WTC11 (cell line): ENCODE measurements around the gene ZNF74. TPM values are rescaled to one million over a fixed set of nuclear protein-coding genes. Genes with fewer than 3 reads are reported as not detected.
"Not testable (repeated sequence)": the region's sequence is repeated elsewhere in the genome, so short reads cannot be mapped to it uniquely, and the experiment has no call there.

ENCODE experiments used
- ATAC-seq: fragments of 200-7000 bp; cut with Tn5 transposase; 2 replicates; pipeline ENCODE4 v1.10.0; 2021; ENCODE audit warnings: mild to moderate bottlenecking, moderate library complexity
- CTCF ChIA-PET: fragments of 300-600 bp; sonication (Branson Sonifier 250); formaldehyde crosslinking; loops from one replicate; lab custom pipeline; 2021; ENCODE audit warnings: antibody characterized with exemption; lab: Charles Lee
- POLR2A ChIA-PET: fragments of 350-600 bp; sonication (Branson Sonifier 250); formaldehyde crosslinking; loops from one replicate; lab custom pipeline; 2021; ENCODE audit warnings: antibody characterized with exemption; lab: Charles Lee
- DNase-seq: peaks from one replicate; pipeline ENCODE4 v3.0.0; 2021; ENCODE audit warnings: low spot score
- H3K27ac Mint-ChIP-seq: 2 replicates; pipeline ENCODE4 v1.8.0; 2021; ENCODE audit warnings: mixed read lengths
- H3K27me3 Mint-ChIP-seq: 2 replicates; pipeline ENCODE4 v1.8.0; 2021; ENCODE audit warnings: low read depth, mild to moderate bottlenecking, moderate library complexity, mixed read lengths
- H3K36me3 Mint-ChIP-seq: 2 replicates; pipeline ENCODE4 v1.8.0; 2021; ENCODE audit warnings: mixed read lengths
- H3K4me1 Mint-ChIP-seq: 2 replicates; pipeline ENCODE4 v1.8.0; 2022; ENCODE audit warnings: mixed read lengths
- H3K4me3 Mint-ChIP-seq: 2 replicates; pipeline ENCODE4 v1.8.0; 2021; ENCODE audit warnings: mild to moderate bottlenecking, moderate library complexity, mixed read lengths
- H3K9me3 Mint-ChIP-seq: 2 replicates; pipeline ENCODE4 v1.8.0; 2021; ENCODE audit warnings: mixed read lengths
- AR ChIP-seq: fragments of 250-450 bp; sonication (Bioruptor Pico); IDR thresholded peaks from 2 replicates; pipeline ENCODE4 v1.9.0; 2021; ENCODE audit warnings: mild to moderate bottlenecking
- HMGA2 ChIP-seq: fragments of 250-450 bp; sonication (Bioruptor Pico); IDR thresholded peaks from 2 replicates; pipeline ENCODE4 v1.4.0; 2021; ENCODE audit warnings: mild to moderate bottlenecking, moderate library complexity
- IRF2 ChIP-seq: sonication (generic); formaldehyde crosslinking; IDR thresholded peaks from 2 replicates; pipeline ENCODE4 v1.8.0; 2022; ENCODE audit warnings: low read depth, missing genetic modification reagents, borderline replicate concordance
- JUN ChIP-seq: sonication (generic); formaldehyde crosslinking; IDR thresholded peaks from 2 replicates; pipeline ENCODE4 v1.8.0; 2023; ENCODE audit warnings: mild to moderate bottlenecking, missing genetic modification reagents
- MXD4 ChIP-seq: fragments of 250-450 bp; sonication (Bioruptor Pico); IDR thresholded peaks from 2 replicates; pipeline ENCODE4 v1.8.0; 2021; ENCODE audit warnings: mild to moderate bottlenecking, moderate library complexity, borderline replicate concordance
- NR1H2 ChIP-seq: sonication (generic); formaldehyde crosslinking; IDR thresholded peaks from 2 replicates; pipeline ENCODE4 v1.9.0; 2021; ENCODE audit warnings: mild to moderate bottlenecking, moderate library complexity, missing genetic modification reagents
- RELA ChIP-seq: sonication (generic); formaldehyde crosslinking; IDR thresholded peaks from 2 replicates; pipeline ENCODE4 v1.8.1; 2022; ENCODE audit warnings: missing genetic modification reagents, mild to moderate bottlenecking, borderline replicate concordance
- RORB ChIP-seq: fragments of 250-450 bp; sonication (Bioruptor Pico); IDR thresholded peaks from 2 replicates; pipeline ENCODE4 v1.9.0; 2021; ENCODE audit warnings: mild to moderate bottlenecking
- TP53 ChIP-seq: sonication (generic); formaldehyde crosslinking; IDR thresholded peaks from 2 replicates; pipeline ENCODE4 v1.8.1; 2023; ENCODE audit warnings: mild to moderate bottlenecking, missing genetic modification reagents
- ZNF232 ChIP-seq: sonication (generic); formaldehyde crosslinking; IDR thresholded peaks from 2 replicates; pipeline ENCODE4 v1.8.0; 2022; ENCODE audit warnings: mild to moderate bottlenecking, missing genetic modification reagents
- ZNF281 ChIP-seq: sonication (generic); formaldehyde crosslinking; IDR thresholded peaks from 2 replicates; pipeline ENCODE4 v1.8.0; 2023; ENCODE audit warnings: mild to moderate bottlenecking, missing genetic modification reagents
- ZNF317 ChIP-seq: sonication (generic); formaldehyde crosslinking; IDR thresholded peaks from 2 replicates; pipeline ENCODE4 v1.8.1; 2023; ENCODE audit warnings: low read depth, mild to moderate bottlenecking, moderate library complexity, missing genetic modification reagents, borderline replicate concordance
- total RNA-seq: library from RNA; stranded (reverse); gene quantifications from 3 replicates; pipeline ENCODE4 v1.2.3, GENCODE V29; 2021
- TF ChIP-seq, protein P1 (sequence below): sonication (generic); formaldehyde crosslinking; IDR thresholded peaks from 2 replicates; pipeline ENCODE4 v1.8.1; 2023; ENCODE audit warnings: mild to moderate bottlenecking, moderate library complexity, missing genetic modification reagents
- TF ChIP-seq, protein P2 (sequence below): sonication (generic); formaldehyde crosslinking; conservative IDR thresholded peaks from 2 replicates; pipeline ENCODE4 v1.8.1; 2022; ENCODE audit warnings: mild to moderate bottlenecking, missing genetic modification reagents
- TF ChIP-seq, protein P3 (sequence below): sonication (generic); formaldehyde crosslinking; conservative IDR thresholded peaks from 2 replicates; pipeline ENCODE4 v1.8.1; 2023; ENCODE audit warnings: mild to moderate bottlenecking, low read depth, missing genetic modification reagents, moderate library complexity
- TF ChIP-seq, protein P4 (sequence below): sonication (generic); formaldehyde crosslinking; IDR thresholded peaks from 2 replicates; pipeline ENCODE4 v1.8.1; 2022; ENCODE audit warnings: mild to moderate bottlenecking, missing genetic modification reagents, moderate library complexity, borderline replicate concordance
- TF ChIP-seq, protein P5 (sequence below): fragments of 250-450 bp; sonication (Bioruptor Pico); IDR thresholded peaks from 2 replicates; pipeline ENCODE4 v1.9.0; 2021; ENCODE audit warnings: mild to moderate bottlenecking
- TF ChIP-seq, protein P6 (sequence below): sonication (generic); formaldehyde crosslinking; IDR thresholded peaks from 2 replicates; pipeline ENCODE4 v1.8.1; 2022; ENCODE audit warnings: missing genetic modification reagents, borderline replicate concordance

Gene ZNF74
- total RNA-seq, 1 experiment from 2014 or later: 62.8 TPM

- H3K27me3 Mint-ChIP-seq: peaks cover 15% of the 10 kb centered on the region
- DNase-seq, H3K9me3 Mint-ChIP-seq, ATAC-seq, H3K4me3 Mint-ChIP-seq, POLR2A ChIA-PET, H3K36me3 Mint-ChIP-seq, CTCF ChIA-PET, H3K27ac Mint-ChIP-seq: not testable (repeated sequence)
- H3K4me1 Mint-ChIP-seq: peaks cover 30% of the 10 kb centered on the region
Measured at GRCh38 chr22:20376983-20377382, 17.0 kb upstream of the ZNF74 start.

GRCh38 chr22:20378110-20378509, 15.8 kb upstream of the ZNF74 start:
- H3K4me3 Mint-ChIP-seq: no peak overlapping the region
- TF ChIP-seq, protein P1, sequence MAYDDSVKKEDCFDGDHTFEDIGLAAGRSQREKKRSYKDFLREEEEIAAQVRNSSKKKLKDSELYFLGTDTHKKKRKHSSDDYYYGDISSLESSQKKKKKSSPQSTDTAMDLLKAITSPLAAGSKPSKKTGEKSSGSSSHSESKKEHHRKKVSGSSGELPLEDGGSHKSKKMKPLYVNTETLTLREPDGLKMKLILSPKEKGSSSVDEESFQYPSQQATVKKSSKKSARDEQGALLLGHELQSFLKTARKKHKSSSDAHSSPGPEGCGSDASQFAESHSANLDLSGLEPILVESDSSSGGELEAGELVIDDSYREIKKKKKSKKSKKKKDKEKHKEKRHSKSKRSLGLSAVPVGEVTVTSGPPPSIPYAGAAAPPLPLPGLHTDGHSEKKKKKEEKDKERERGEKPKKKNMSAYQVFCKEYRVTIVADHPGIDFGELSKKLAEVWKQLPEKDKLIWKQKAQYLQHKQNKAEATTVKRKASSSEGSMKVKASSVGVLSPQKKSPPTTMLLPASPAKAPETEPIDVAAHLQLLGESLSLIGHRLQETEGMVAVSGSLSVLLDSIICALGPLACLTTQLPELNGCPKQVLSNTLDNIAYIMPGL: no peak
- no peak for TF ChIP-seq MXD4 (CRISPR knock-in tag)
- no peak for TF ChIP-seq IRF2
- TF ChIP-seq, protein P2, sequence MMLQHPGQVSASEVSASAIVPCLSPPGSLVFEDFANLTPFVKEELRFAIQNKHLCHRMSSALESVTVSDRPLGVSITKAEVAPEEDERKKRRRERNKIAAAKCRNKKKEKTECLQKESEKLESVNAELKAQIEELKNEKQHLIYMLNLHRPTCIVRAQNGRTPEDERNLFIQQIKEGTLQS (CRISPR knock-in tag): no peak
- TF ChIP-seq NR1H2 (CRISPR knock-in tag): no peak
- no peak for TF ChIP-seq RELA
- no peak for TF ChIP-seq HMGA2 (CRISPR knock-in tag)
- TF ChIP-seq, protein P3, sequence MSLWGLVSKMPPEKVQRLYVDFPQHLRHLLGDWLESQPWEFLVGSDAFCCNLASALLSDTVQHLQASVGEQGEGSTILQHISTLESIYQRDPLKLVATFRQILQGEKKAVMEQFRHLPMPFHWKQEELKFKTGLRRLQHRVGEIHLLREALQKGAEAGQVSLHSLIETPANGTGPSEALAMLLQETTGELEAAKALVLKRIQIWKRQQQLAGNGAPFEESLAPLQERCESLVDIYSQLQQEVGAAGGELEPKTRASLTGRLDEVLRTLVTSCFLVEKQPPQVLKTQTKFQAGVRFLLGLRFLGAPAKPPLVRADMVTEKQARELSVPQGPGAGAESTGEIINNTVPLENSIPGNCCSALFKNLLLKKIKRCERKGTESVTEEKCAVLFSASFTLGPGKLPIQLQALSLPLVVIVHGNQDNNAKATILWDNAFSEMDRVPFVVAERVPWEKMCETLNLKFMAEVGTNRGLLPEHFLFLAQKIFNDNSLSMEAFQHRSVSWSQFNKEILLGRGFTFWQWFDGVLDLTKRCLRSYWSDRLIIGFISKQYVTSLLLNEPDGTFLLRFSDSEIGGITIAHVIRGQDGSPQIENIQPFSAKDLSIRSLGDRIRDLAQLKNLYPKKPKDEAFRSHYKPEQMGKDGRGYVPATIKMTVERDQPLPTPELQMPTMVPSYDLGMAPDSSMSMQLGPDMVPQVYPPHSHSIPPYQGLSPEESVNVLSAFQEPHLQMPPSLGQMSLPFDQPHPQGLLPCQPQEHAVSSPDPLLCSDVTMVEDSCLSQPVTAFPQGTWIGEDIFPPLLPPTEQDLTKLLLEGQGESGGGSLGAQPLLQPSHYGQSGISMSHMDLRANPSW: no peak
- TF ChIP-seq TP53: no peak
- no peak for TF ChIP-seq RORB (CRISPR knock-in tag)
- no peak for TF ChIP-seq ZNF232 (CRISPR knock-in tag)
- no peak for TF ChIP-seq JUN (CRISPR knock-in tag)
- TF ChIP-seq AR (CRISPR knock-in tag): no peak
- TF ChIP-seq, protein P4, sequence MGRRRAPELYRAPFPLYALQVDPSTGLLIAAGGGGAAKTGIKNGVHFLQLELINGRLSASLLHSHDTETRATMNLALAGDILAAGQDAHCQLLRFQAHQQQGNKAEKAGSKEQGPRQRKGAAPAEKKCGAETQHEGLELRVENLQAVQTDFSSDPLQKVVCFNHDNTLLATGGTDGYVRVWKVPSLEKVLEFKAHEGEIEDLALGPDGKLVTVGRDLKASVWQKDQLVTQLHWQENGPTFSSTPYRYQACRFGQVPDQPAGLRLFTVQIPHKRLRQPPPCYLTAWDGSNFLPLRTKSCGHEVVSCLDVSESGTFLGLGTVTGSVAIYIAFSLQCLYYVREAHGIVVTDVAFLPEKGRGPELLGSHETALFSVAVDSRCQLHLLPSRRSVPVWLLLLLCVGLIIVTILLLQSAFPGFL: no peak
- TF ChIP-seq ZNF281 (CRISPR knock-in tag): no peak
- TF ChIP-seq, protein P5, sequence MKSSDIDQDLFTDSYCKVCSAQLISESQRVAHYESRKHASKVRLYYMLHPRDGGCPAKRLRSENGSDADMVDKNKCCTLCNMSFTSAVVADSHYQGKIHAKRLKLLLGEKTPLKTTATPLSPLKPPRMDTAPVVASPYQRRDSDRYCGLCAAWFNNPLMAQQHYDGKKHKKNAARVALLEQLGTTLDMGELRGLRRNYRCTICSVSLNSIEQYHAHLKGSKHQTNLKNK (CRISPR knock-in tag): no peak
- no peak for TF ChIP-seq ZNF317 (CRISPR knock-in tag)
- TF ChIP-seq, protein P6, sequence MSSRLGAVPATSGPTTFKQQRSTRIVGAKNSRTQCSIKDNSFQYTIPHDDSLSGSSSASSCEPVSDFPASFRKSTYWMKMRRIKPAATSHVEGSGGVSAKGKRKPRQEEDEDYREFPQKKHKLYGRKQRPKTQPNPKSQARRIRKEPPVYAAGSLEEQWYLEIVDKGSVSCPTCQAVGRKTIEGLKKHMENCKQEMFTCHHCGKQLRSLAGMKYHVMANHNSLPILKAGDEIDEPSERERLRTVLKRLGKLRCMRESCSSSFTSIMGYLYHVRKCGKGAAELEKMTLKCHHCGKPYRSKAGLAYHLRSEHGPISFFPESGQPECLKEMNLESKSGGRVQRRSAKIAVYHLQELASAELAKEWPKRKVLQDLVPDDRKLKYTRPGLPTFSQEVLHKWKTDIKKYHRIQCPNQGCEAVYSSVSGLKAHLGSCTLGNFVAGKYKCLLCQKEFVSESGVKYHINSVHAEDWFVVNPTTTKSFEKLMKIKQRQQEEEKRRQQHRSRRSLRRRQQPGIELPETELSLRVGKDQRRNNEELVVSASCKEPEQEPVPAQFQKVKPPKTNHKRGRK (CRISPR knock-in tag): no peak
- H3K36me3 Mint-ChIP-seq: 0 out of 2 replicates have a peak, but pooled peaks cover 3% of the 10 kb centered on the region
- peaks cover 4% of the 10 kb centered on the region for H3K9me3 Mint-ChIP-seq
- H3K27ac Mint-ChIP-seq: no peak overlapping the region
- no peak for ATAC-seq
- peaks cover 15% of the 10 kb centered on the region for H3K27me3 Mint-ChIP-seq
- DNase-seq: no peak
- ChIA-PET POLR2A (no interaction called here), CTCF (interaction anchor here (0.7 kb wide), 1 partner anchor 40 kb away, joined by 4 read pairs; no protein-coding TSS in a partner anchor)
- H3K4me1 Mint-ChIP-seq: peaks cover 27% of the 10 kb centered on the region

DNA sequence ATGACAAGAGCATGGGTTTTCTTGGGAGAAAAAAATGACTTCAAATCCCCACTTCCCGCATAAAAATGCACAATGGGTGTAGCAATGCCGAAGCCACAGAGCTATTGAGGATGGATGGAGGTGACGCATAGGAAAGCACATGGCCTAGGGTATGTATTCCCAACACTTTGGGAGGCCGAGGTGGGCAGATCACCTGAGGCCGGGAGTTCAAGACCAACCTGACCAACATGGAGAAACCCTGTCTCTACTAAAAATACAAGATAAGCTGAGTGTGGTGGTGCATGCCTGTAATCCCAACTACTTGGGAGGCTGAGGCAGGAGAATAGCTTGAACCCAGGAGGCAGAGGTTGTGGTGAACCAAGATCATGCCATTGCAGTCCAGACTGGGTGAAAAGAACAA, 15.3 kb upstream of the ZNF74 start:
- DNase-seq, CTCF ChIA-PET, H3K36me3 Mint-ChIP-seq, H3K9me3 Mint-ChIP-seq, ATAC-seq, POLR2A ChIA-PET, H3K4me3 Mint-ChIP-seq, H3K27ac Mint-ChIP-seq: not testable (repeated sequence)
- Mint-ChIP-seq H3K4me1 (peaks cover 22% of the 10 kb centered on the region), H3K27me3 (peaks cover 10% of the 10 kb centered on the region)
